HepG2 (cell line): ENCODE results near the gene RALB. TPM values are rescaled to one million over a fixed set of nuclear protein-coding genes. Genes with fewer than 3 reads are reported as not detected.
A peak's percentile ranks its signal among the peaks of the same experiment; 100 is the strongest.

Experiments
- FOXP1 ChIP-seq, 2 experiments: fragments of 450-650 bp in 1 of 2; IDR thresholded peaks; 2 replicates each; pipeline ENCODE4 v1.6.1; 2017 to 2018; ENCODE audit warnings: antibody characterized with exemption in 1 of 2
- IKZF1 ChIP-seq: fragments of 450-650 bp; IDR thresholded peaks from 2 replicates; pipeline ENCODE4 v1.7.1; 2016
- NFRKB ChIP-seq: fragments of 450-650 bp; IDR thresholded peaks from 2 replicates; pipeline ENCODE4 v1.6.1; 2017
- XRCC5 ChIP-seq: fragments of 200-400 bp; formaldehyde crosslinking; optimal IDR thresholded peaks from 2 replicates; pipeline ENCODE3; 2017; ENCODE audit warnings: mild to moderate bottlenecking, low read length
- ZBTB3 ChIP-seq: sonication (generic); formaldehyde crosslinking; IDR thresholded peaks from 2 replicates; pipeline ENCODE4 v1.4.0; 2020; ENCODE audit warnings: low read depth, mild to moderate bottlenecking, moderate library complexity, missing genetic modification reagents, borderline replicate concordance
- ZNF547 ChIP-seq: sonication (generic); formaldehyde crosslinking; IDR thresholded peaks from 2 replicates; pipeline ENCODE4 v1.5.1; 2020; ENCODE audit warnings: mild to moderate bottlenecking, missing genetic modification reagents
- ZNF773 ChIP-seq: sonication (generic); formaldehyde crosslinking; IDR thresholded peaks from 2 replicates; pipeline ENCODE4 v1.4.0; 2020; ENCODE audit warnings: missing genetic modification reagents, borderline replicate concordance
- polyA plus RNA-seq, 8 experiments: library from polyadenylated mRNA; depleted of rRNA in 3 of 8; stranded (reverse) in 7 of 8; unstranded in 1 of 8; fragments of >200 nt; fragmentation: Illumina TruSeq in 4 of 8; extraction: Trizol in 4 of 8; gene quantifications; 2 replicates each; pipeline versions ENCODE4 v1.2.1 to v1.2.3, GENCODE V29; 2011 to 2016; ENCODE audit warnings: low read depth in 4 of 8, missing spikeins in 1 of 8, mixed read lengths in 1 of 8; ENCODE audit not compliant: insufficient read depth in 1 of 8
- total RNA-seq, 5 experiments: library from RNA; depleted of rRNA; stranded (reverse); fragments of >200 nt; fragmentation: Illumina TruSeq; extraction: Trizol; gene quantifications; 2 replicates each; pipeline ENCODE4 v1.2.3, GENCODE V29; 2016; ENCODE audit warnings: low read depth in 1 of 5
- TF ChIP-seq, protein P1 (sequence below): sonication (generic); formaldehyde crosslinking; IDR thresholded peaks from 2 replicates; pipeline ENCODE4 v1.8.1; 2023; ENCODE audit warnings: mild to moderate bottlenecking, missing genetic modification reagents
- TF ChIP-seq, protein P2 (sequence below): sonication (generic); formaldehyde crosslinking; IDR thresholded peaks from 2 replicates; pipeline ENCODE4 v1.4.0; 2020; ENCODE audit warnings: missing genetic modification reagents, borderline replicate concordance

The RALB gene
- total and polyA plus RNA-seq, 2 of the 13 experiments (the other 11 are each of a cell fraction or from before 2014, with no cell fraction given), result 37.8 to 43.2 TPM

GRCh38 chr2:120277505-120278205 is 25.0 kb downstream of the RALB start (continued):
- TF ChIP-seq FOXP1 (IDR thresholded peaks at IDR 0.05), result no peak
- no peak for TF ChIP-seq FOXP1 (CRISPR knock-in tag; IDR thresholded peaks at IDR 0.05)
- TF ChIP-seq ZBTB3 (CRISPR knock-in tag), result no peak
- TF ChIP-seq ZNF773 (CRISPR knock-in tag), result no peak
- TF ChIP-seq IKZF1, result 0 out of 2 replicates have a peak, but pooled peaks have one; percentile 76
- TF ChIP-seq, protein P1, sequence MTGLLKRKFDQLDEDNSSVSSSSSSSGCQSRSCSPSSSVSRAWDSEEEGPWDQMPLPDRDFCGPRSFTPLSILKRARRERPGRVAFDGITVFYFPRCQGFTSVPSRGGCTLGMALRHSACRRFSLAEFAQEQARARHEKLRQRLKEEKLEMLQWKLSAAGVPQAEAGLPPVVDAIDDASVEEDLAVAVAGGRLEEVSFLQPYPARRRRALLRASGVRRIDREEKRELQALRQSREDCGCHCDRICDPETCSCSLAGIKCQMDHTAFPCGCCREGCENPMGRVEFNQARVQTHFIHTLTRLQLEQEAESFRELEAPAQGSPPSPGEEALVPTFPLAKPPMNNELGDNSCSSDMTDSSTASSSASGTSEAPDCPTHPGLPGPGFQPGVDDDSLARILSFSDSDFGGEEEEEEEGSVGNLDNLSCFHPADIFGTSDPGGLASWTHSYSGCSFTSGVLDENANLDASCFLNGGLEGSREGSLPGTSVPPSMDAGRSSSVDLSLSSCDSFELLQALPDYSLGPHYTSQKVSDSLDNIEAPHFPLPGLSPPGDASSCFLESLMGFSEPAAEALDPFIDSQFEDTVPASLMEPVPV (CRISPR knock-in tag), result no peak
- TF ChIP-seq, protein P2, sequence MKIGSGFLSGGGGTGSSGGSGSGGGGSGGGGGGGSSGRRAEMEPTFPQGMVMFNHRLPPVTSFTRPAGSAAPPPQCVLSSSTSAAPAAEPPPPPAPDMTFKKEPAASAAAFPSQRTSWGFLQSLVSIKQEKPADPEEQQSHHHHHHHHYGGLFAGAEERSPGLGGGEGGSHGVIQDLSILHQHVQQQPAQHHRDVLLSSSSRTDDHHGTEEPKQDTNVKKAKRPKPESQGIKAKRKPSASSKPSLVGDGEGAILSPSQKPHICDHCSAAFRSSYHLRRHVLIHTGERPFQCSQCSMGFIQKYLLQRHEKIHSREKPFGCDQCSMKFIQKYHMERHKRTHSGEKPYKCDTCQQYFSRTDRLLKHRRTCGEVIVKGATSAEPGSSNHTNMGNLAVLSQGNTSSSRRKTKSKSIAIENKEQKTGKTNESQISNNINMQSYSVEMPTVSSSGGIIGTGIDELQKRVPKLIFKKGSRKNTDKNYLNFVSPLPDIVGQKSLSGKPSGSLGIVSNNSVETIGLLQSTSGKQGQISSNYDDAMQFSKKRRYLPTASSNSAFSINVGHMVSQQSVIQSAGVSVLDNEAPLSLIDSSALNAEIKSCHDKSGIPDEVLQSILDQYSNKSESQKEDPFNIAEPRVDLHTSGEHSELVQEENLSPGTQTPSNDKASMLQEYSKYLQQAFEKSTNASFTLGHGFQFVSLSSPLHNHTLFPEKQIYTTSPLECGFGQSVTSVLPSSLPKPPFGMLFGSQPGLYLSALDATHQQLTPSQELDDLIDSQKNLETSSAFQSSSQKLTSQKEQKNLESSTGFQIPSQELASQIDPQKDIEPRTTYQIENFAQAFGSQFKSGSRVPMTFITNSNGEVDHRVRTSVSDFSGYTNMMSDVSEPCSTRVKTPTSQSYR, result no peak
- no peak for TF ChIP-seq XRCC5
- TF ChIP-seq ZNF547 (CRISPR knock-in tag), result no peak
- TF ChIP-seq NFRKB, result 0 out of 2 replicates have a peak, but pooled peaks have one; percentile 4
